HG03196 (cell line): ENCODE measurements around the gene TEX19.

ENCODE experiments used
- ATAC-seq: cut with Tn5 transposase; IDR thresholded peaks from one replicate; pipeline ENCODE4 v1.9.1; 2021; ENCODE audit not compliant: unreplicated experiment

TEX19 gene

GRCh38 chr17:82320956-82321927, 37.8 kb upstream of the TEX19 start:
- ATAC-seq = no peak

- no peak for ATAC-seq
These were observed 37.0 kb upstream of the TEX19 start for GRCh38 chr17:82321947-82322466.

- ATAC-seq = no peak
These were observed 36.3 kb upstream of the TEX19 start for GRCh38 chr17:82322526-82323453.

- no peak for ATAC-seq
These were observed 35.4 kb upstream of the TEX19 start for GRCh38 chr17:82323514-82324234.

- no peak for ATAC-seq
These were observed 34.3 kb upstream of the TEX19 start for GRCh38 chr17:82324566-82325285.

- no peak for ATAC-seq
These were observed 33.5 kb upstream of the TEX19 start for GRCh38 chr17:82325286-82326180.

- no peak for ATAC-seq
These were observed 31.8 kb upstream of the TEX19 start for GRCh38 chr17:82327289-82327688.

- ATAC-seq = no peak
These were observed 31.3 kb upstream of the TEX19 start for GRCh38 chr17:82327757-82328140.

- no peak for ATAC-seq
These were observed 30.7 kb upstream of the TEX19 start for GRCh38 chr17:82328141-82328993.

- ATAC-seq = no peak
These were observed 30.0 kb upstream of the TEX19 start for GRCh38 chr17:82328994-82329507.

- ATAC-seq = no peak
These were observed 29.2 kb upstream of the TEX19 start for GRCh38 chr17:82329683-82330321.

- ATAC-seq = no peak
These were observed 28.5 kb upstream of the TEX19 start for GRCh38 chr17:82330322-82331239.

- no peak for ATAC-seq
These were observed 27.6 kb upstream of the TEX19 start for GRCh38 chr17:82331345-82331939.

- ATAC-seq = no peak
These were observed 26.3 kb upstream of the TEX19 start for GRCh38 chr17:82332669-82333278.

- ATAC-seq = no peak
These were observed 25.5 kb upstream of the TEX19 start, which contains the start of gene SECTM1 for GRCh38 chr17:82333279-82334171. TSS of gene SECTM1 (minus strand) at chr17:82333766. CDS start at chr17:82327240, 6,526 bp downstream.
